ENCODE results near the gene NDUFA11. TPM values are rescaled to one million over a fixed set of nuclear protein-coding genes. Genes with fewer than 3 reads are reported as not detected.
A peak's percentile ranks its signal among the peaks of the same experiment; 100 is the strongest.

NDUFA11 gene
- polyA plus RNA-seq, 3 donors: 188 to 552 (median 396) TPM

DNA sequence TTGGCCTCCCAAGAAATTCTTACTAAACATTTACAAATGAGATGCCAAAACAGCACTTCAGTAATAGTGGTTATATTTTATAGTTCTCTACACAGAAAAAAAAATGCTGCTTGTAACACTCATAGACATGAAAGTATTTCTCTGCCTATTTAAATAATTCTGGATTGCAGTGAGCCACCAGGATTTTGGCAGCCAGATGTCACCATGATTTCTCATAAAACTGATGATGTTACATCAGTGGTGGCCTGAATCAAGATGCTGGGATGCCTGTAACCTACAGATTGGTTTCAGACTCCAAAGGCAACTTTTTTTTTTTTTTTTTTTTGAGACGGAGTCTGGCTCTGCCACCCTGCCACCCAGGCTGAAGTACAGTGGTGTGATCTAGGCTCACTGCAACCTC is 7.8 kb upstream of the NDUFA11 start:
- no peak overlapping the region for H3K4me3 Mint-ChIP-seq
- intact Hi-C loops (cut with micrococcal nuclease): no loop called here
- Histone ChIP-seq H3K9me3 (replicated peaks in 1 of 2; ENCODE audit: control insufficient read depth in 1 of 2, insufficient read depth in 1 of 2, low read length in 2 of 2) (no peaks in the 10 kb centered on the region), H3K4me1 (ENCODE audit: control insufficient read depth in 1 of 2, insufficient read depth in 2 of 2, low read length in 2 of 2) (no peaks in the 10 kb centered on the region), H3K27me3 (ENCODE audit: control insufficient read depth in 2 of 2, insufficient read depth in 2 of 2, low read length in 2 of 2) (no peaks in the 10 kb centered on the region), H3K79me2 (ENCODE audit: insufficient read depth, low read length) (no peaks in the 10 kb centered on the region), H3K4me3 (replicated peaks in 1 of 3; ENCODE audit: low read depth in 2 of 3, low read length in 3 of 3) (no peak overlapping the region), H2AFZ (ENCODE audit: insufficient read depth, low read depth, low read length, poor library complexity, severe bottlenecking) (no peak overlapping the region), H3K36me3 (replicated peaks in 1 of 2; ENCODE audit: control insufficient read depth in 1 of 2, insufficient read depth in 2 of 2, low read length in 2 of 2) (peaks cover 26 to 38% of the 10 kb centered on the region in 2 donors), H4K20me1 (ENCODE audit: insufficient read depth, low read length) (no peaks in the 10 kb centered on the region), H3K27ac (ENCODE audit: low read depth in 1 of 2, low read length in 2 of 2) (no peak overlapping the region), H3K4me2 (replicated peaks; ENCODE audit: extremely low read depth, low read length, poor library complexity, severe bottlenecking) (no peak overlapping the region), H3K9ac (ENCODE audit: insufficient read depth, low read length, poor library complexity, severe bottlenecking) (no peak overlapping the region)
- DNase-seq: no peak
- no peak for TF ChIP-seq CTCF (IDR thresholded peaks at IDR 0.05)
- no peaks in the 10 kb centered on the region for H3K4me1 Mint-ChIP-seq
- H3K36me3 Mint-ChIP-seq: peaks cover 23 to 40% of the 10 kb centered on the region in 2 donors
- no peaks in the 10 kb centered on the region for H3K9me3 Mint-ChIP-seq
- H3K27ac Mint-ChIP-seq: no peak overlapping the region
- H3K27me3 Mint-ChIP-seq (ENCODE audit: low read depth in 3 of 3): no peaks in the 10 kb centered on the region
- no CpG with 5 or more reads among the region's 1 CpG for WGBS (ENCODE audit: insufficient coverage)

GRCh38 chr19:5910638-5910907 is 7.0 kb upstream of the NDUFA11 start:
- Histone ChIP-seq H3K4me3 (replicated peaks in 1 of 3; ENCODE audit: low read depth in 2 of 3, low read length in 3 of 3) (no peak overlapping the region), H4K20me1 (ENCODE audit: insufficient read depth, low read length) (no peaks in the 10 kb centered on the region), H3K4me2 (replicated peaks; ENCODE audit: extremely low read depth, low read length, poor library complexity, severe bottlenecking) (no peak overlapping the region), H3K27me3 (ENCODE audit: control insufficient read depth in 2 of 2, insufficient read depth in 2 of 2, low read length in 2 of 2) (no peaks in the 10 kb centered on the region), H3K9ac (ENCODE audit: insufficient read depth, low read length, poor library complexity, severe bottlenecking) (no peak overlapping the region), H3K79me2 (ENCODE audit: insufficient read depth, low read length) (peaks cover 3% of the 10 kb centered on the region), H2AFZ (ENCODE audit: insufficient read depth, low read depth, low read length, poor library complexity, severe bottlenecking) (no peak overlapping the region), H3K9me3 (replicated peaks in 1 of 2; ENCODE audit: control insufficient read depth in 1 of 2, insufficient read depth in 1 of 2, low read length in 2 of 2) (no peaks in the 10 kb centered on the region), H3K36me3 (replicated peaks in 1 of 2; ENCODE audit: control insufficient read depth in 1 of 2, insufficient read depth in 2 of 2, low read length in 2 of 2) (peaks cover 19 to 30% of the 10 kb centered on the region in 2 donors), H3K4me1 (ENCODE audit: control insufficient read depth in 1 of 2, insufficient read depth in 2 of 2, low read length in 2 of 2) (peaks cover 2 to 3% of the 10 kb centered on the region in 2 donors), H3K27ac (ENCODE audit: low read depth in 1 of 2, low read length in 2 of 2) (no peak overlapping the region)
- no CpG with 5 or more reads among the region's 1 CpG for WGBS (ENCODE audit: insufficient coverage)
- H3K36me3 Mint-ChIP-seq: peaks cover 16 to 32% of the 10 kb centered on the region in 2 donors
- peak overlapping the region in 2 of 7 donors; percentile 35 to 37 for H3K27ac Mint-ChIP-seq
- intact Hi-C loops (cut with micrococcal nuclease): no loop called here
- no peak for DNase-seq
- H3K4me1 Mint-ChIP-seq: peaks cover 3% of the 10 kb centered on the region
- H3K27me3 Mint-ChIP-seq (ENCODE audit: low read depth in 3 of 3): no peaks in the 10 kb centered on the region
- no peak overlapping the region for H3K4me3 Mint-ChIP-seq
- H3K9me3 Mint-ChIP-seq: no peaks in the 10 kb centered on the region
- no peak for TF ChIP-seq CTCF (IDR thresholded peaks at IDR 0.05)
